Testis (tissue), 3 donors: ENCODE measurements around the gene NIPAL4. TPM values are rescaled to one million over a fixed set of nuclear protein-coding genes. Genes with fewer than 3 reads are reported as not detected.

Experiments used
- DNase-seq: peaks from one replicate; pipeline ENCODE4 v3.0.0-alpha.2; 2019
- H3K27ac ChIP-seq, 2 donors: fragments of 200-600 bp; sonication (generic); one replicate each; pipeline ENCODE4 v1.5.1; 2019
- H3K27me3 ChIP-seq: fragments of 200-600 bp; sonication (generic); one replicate; pipeline ENCODE4 v1.5.1; 2019
- H3K36me3 ChIP-seq: fragments of 200-600 bp; sonication (generic); one replicate; pipeline ENCODE4 v1.5.1; 2017; ENCODE audit warnings: low read depth; ENCODE audit errors: missing control alignments
- H3K4me1 ChIP-seq: fragments of 200-600 bp; sonication (generic); one replicate; pipeline ENCODE4 v1.5.1; 2019
- H3K4me3 ChIP-seq, 2 donors: fragments of 200-600 bp; sonication (generic); one replicate each; pipeline ENCODE4 v1.5.1; 2017 to 2019
- H3K9me3 ChIP-seq: fragments of 200-600 bp; sonication (generic); one replicate; pipeline ENCODE4 v1.5.1; 2017
- POLR2A ChIP-seq: fragments of 450-650 bp; IDR thresholded peaks from one replicate; pipeline ENCODE4 v1.6.1; 2017; ENCODE audit warnings: antibody characterized with exemption, mild to moderate bottlenecking, moderate library complexity
- WGBS, 2 donors: methylation state at CpG; one replicate each; pipeline ENCODE4 v1.1.5; 2018; 5-methylcytosine and 5-hydroxymethylcytosine counted together
- intact Hi-C: fragments of 100-400 bp; cut with DNase I; formaldehyde crosslinking; loops from one replicate; pipeline ENCODE4 v1.15.1; 2023; ENCODE audit warnings: low total_unique reads
- polyA plus RNA-seq: library from polyadenylated mRNA; stranded (reverse); fragments of 350-450 nt; fragmentation: Illumina TruSeq; extraction: RNeasy Lipid Tissue Mini Kit (QIAGEN cat#74804); gene quantifications from one replicate; pipeline ENCODE4 v1.2.3, GENCODE V29; 2014; ENCODE audit warnings: low read depth, low replicate concordance; ENCODE audit not compliant: insufficient read depth
- total RNA-seq, 2 donors: library from RNA; depleted of rRNA; stranded (reverse); fragments of >200 nt; gene quantifications; one replicate each; pipeline ENCODE4 v1.2.3, GENCODE V29; 2016
- TF ChIP-seq, protein P1 (sequence below), 3 experiments: fragments of 450-650 bp in 2 of 3; fragments of 200-600 bp in 1 of 3; sonication (generic) in 1 of 3; IDR thresholded peaks; one replicate each; pipeline ENCODE4 v1.5.1; 2016 to 2019; ENCODE audit warnings: antibody characterized with exemption in 3 of 3, mild to moderate bottlenecking in 2 of 3, moderate library complexity in 1 of 3

Gene NIPAL4
- total and polyA plus RNA-seq, 3 donors from 2014 or later, result 0.08 to 0.18 TPM; not detected in 1

DNA sequence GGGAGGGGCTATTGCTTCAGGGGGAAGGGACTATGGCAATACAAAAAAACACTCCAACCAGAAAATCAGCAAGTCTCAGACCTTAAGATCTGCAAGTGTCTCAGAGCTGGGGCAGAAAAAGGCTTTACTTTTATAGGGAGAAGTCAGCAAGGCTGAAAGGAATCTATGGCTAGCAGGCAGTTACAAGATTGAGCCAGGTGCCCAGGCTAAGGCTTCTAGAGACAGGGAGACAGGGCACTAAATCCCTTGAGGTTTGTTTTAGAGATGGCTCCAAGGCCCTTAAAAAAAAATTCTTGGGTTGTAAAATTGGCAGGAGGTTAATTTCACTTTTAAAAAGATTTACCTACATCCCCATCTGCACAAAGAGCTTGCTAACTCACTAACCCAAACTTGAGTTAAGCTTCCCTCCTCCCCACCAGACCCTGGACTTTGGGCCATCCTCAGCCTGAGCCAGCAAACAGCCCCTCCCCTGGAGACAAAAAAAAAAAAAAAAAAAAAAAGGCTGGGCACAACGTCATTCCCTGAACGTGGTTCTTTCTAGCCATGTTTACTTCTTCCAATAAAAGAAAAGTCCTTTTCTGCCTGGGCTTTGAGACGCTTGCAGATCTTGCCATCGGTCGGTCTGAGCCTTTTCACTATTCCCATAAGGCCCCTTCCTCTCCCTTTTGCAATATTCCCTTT, 17.9 kb downstream of the NIPAL4 start:
- H3K27ac ChIP-seq, result no peak overlapping the region
- H3K36me3 ChIP-seq, result no peaks in the 10 kb centered on the region
- H3K27me3 ChIP-seq, result no peaks in the 10 kb centered on the region
- no peaks in the 10 kb centered on the region for H3K4me1 ChIP-seq
- no peak for TF ChIP-seq POLR2A
- TF ChIP-seq, protein P1, sequence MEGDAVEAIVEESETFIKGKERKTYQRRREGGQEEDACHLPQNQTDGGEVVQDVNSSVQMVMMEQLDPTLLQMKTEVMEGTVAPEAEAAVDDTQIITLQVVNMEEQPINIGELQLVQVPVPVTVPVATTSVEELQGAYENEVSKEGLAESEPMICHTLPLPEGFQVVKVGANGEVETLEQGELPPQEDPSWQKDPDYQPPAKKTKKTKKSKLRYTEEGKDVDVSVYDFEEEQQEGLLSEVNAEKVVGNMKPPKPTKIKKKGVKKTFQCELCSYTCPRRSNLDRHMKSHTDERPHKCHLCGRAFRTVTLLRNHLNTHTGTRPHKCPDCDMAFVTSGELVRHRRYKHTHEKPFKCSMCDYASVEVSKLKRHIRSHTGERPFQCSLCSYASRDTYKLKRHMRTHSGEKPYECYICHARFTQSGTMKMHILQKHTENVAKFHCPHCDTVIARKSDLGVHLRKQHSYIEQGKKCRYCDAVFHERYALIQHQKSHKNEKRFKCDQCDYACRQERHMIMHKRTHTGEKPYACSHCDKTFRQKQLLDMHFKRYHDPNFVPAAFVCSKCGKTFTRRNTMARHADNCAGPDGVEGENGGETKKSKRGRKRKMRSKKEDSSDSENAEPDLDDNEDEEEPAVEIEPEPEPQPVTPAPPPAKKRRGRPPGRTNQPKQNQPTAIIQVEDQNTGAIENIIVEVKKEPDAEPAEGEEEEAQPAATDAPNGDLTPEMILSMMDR (IDR thresholded peaks at IDR 0.05), result no peak
- no peaks in the 10 kb centered on the region for H3K9me3 ChIP-seq
- H3K4me3 ChIP-seq, result no peak overlapping the region
- no peak for DNase-seq
- 65 to 69% methylated on average over 5 of the region's 5 CpGs for WGBS, 2 donors
- intact Hi-C loops, result loop anchor here (10.0 kb wide), 1 partner anchor 153 kb away; no protein-coding TSS in a partner anchor

DNA sequence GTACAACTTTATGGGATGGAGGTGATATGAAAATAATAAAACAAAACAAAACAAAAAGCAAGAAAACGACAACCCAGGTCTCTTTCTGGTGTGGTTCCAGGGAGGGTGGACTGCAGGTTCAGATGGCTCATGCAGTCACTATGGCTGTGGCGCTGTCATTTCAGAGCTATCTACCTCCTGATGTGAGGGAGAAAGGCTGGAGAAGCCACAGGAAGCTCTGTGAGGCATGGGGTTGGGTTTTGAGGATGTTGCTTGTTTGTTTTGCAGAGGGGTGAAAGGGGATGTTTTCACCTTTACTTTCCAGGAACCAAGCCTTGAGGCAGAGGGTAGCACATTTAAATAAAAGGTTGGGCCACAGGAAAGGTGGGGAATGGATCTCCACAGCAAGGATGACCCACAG, 18.7 kb downstream of the NIPAL4 start:
- no peak overlapping the region for H3K27ac ChIP-seq
- TF ChIP-seq, protein P1 (IDR thresholded peaks at IDR 0.05), result no peak
- no peak for TF ChIP-seq POLR2A
- no peak overlapping the region for H3K4me3 ChIP-seq
- 88 to 93% methylated on average over 2 of the region's 2 CpGs for WGBS, 2 donors
- intact Hi-C loops, result loop anchor here (10.0 kb wide), 1 partner anchor 154 kb away; no protein-coding TSS in a partner anchor
- H3K36me3 ChIP-seq, result no peaks in the 10 kb centered on the region
- H3K27me3 ChIP-seq, result no peaks in the 10 kb centered on the region
- no peaks in the 10 kb centered on the region for H3K9me3 ChIP-seq
- H3K4me1 ChIP-seq, result no peaks in the 10 kb centered on the region
- DNase-seq, result no peak

DNA sequence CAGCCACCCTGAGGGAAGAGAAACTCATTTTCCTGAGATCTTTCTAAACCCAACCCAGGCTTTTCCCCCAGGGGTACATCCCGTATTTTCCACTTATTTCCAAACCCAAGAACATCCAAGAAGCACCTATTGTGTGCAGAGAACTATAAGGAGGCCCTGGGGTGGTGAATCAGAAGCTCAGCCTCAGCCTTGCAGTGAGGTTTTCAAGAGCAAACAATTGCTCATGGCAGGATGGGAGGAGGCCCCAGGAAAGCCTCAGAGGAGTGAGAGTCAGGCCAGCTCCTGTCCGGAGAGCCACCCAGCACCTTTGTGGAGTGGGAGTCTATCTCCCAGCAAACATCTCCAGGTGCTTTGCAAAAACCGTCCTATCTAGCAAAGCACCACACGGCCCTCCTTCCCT, 19.2 kb downstream of the NIPAL4 start:
- TF ChIP-seq, protein P1 (IDR thresholded peaks at IDR 0.05), result no peak
- no peak for TF ChIP-seq POLR2A
- Histone ChIP-seq H3K4me1 (no peaks in the 10 kb centered on the region), H3K36me3 (no peaks in the 10 kb centered on the region), H3K27ac (no peak overlapping the region), H3K9me3 (no peaks in the 10 kb centered on the region), H3K27me3 (no peaks in the 10 kb centered on the region), H3K4me3 (no peak overlapping the region)
- WGBS, 2 donors, result 81 to 90% methylated on average over 4 of the region's 4 CpGs
- intact Hi-C loops, result loop anchor here (10.0 kb wide), 1 partner anchor 154 kb away; no protein-coding TSS in a partner anchor
- DNase-seq, result no peak

DNA sequence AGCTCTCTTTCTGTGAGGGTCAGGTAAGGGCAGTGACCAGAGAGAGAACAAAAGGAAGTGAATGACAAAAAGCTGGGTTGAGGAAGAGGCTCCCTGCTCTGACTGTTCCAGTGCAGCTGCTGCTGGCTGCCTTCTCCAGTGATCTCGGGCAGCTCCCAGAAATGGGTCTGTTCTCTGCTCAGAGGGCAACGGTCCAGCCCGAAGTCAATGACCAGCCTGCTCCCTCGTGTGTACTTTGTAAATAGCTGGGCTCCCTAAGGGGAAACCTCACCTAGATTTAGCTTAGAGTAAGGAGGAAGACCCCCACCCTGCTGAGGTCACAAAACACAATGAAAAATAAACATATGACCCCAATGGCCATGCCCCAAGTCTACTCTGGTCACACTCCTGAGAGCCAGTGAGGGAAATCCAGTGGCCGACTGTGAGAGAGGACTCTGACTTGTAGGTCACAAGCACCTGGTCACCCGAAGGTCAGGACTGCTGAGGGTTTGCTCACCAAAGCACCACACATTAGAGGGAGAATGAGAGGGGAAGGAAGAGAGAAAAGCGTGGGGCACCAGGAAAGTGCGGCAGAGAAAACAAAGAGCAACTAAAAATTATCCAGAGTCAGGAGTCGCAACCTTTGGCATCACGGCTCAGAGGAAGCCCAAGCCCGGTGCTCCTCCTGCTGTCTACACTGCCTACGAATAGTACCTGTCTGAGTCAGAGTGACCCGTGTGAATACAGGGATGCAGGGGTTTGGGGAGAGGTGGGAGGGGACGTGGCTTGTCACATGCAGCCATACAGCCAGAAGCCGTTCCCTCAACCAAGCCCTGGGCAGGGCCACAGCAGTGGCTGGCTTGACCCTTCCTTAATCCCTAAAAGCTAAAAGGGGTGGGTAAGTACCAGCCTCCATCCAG, 19.8 kb downstream of the NIPAL4 start:
- H3K4me3 ChIP-seq, result no peak overlapping the region
- H3K4me1 ChIP-seq, result no peaks in the 10 kb centered on the region
- 80 to 85% methylated on average over 12 to 15 of the region's 15 CpGs for WGBS, 2 donors
- H3K27me3 ChIP-seq, result no peaks in the 10 kb centered on the region
- TF ChIP-seq, protein P1 (IDR thresholded peaks at IDR 0.05), result no peak
- TF ChIP-seq POLR2A, result no peak
- no peaks in the 10 kb centered on the region for H3K9me3 ChIP-seq
- H3K27ac ChIP-seq, result no peak overlapping the region
- intact Hi-C loops, result loop anchor here (10.0 kb wide), 1 partner anchor 155 kb away; no protein-coding TSS in a partner anchor
- no peaks in the 10 kb centered on the region for H3K36me3 ChIP-seq
- DNase-seq, result no peak
